A172 (cell line): Measurements from ENCODE around the gene UBE2C. TPM values are rescaled to one million over a fixed set of nuclear protein-coding genes. Genes with fewer than 3 reads are reported as not detected.

Source experiments
- DNase-seq: peaks from one replicate; pipeline ENCODE4 v3.0.0-alpha.2; 2015; ENCODE audit warnings: low spot score
- total RNA-seq: library from RNA; depleted of rRNA; stranded (reverse); fragments of >200 nt; shearing (Covaris generic); gene quantifications from 2 replicates; pipeline ENCODE4 v1.2.3, GENCODE V29; 2014

UBE2C gene
- total RNA-seq, 1 experiment from 2014 or later: 210 TPM

DNA sequence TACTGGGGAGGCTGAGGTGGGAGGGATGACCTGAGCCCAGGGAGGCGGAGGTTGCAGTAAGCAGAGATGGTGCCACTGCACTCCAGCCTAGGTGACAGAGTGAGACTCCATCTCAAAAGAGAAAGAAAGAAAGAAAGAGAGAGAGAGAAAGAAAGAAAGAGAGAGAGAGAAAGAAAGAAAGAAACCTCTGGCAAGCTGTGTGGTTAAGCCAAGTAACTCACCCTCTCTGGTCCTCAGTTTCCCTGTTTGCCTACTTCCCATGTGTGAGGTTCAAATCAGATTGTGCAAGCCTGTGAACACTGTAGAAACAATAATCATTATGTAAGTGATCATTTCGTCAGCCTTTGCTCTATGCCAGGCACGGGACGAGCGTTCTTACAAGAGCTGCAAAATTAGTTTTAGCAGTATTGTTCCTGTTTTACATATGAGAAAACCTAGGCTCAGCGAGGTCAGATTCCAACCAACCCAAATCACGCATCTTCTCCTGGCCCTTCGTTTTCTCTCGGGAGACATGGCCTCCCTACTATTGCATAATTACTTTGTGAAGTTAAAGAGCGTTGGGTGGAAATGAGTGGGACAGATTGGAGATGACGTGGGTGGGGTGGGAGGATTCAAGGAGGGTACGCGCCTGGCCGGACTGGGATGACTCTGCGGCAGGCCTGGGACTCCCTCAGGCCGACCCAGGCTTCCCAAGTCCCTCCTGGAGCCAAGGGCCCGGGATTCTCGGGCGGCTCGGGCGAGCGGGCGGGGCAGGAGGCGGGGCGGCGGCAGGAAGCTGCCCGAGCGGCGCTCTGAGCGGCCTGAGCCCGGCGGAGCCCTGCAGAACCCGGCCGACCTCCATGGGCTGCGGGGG, 20.8 kb downstream of the UBE2C start, which contains the start of gene SNX21:
TSS of gene SNX21 (plus strand) at position 770 of the 853 bp plus-strand sequence. CDS start 121 bp downstream, outside the sequence.
- DNase-seq: peak; percentile 76

DNA sequence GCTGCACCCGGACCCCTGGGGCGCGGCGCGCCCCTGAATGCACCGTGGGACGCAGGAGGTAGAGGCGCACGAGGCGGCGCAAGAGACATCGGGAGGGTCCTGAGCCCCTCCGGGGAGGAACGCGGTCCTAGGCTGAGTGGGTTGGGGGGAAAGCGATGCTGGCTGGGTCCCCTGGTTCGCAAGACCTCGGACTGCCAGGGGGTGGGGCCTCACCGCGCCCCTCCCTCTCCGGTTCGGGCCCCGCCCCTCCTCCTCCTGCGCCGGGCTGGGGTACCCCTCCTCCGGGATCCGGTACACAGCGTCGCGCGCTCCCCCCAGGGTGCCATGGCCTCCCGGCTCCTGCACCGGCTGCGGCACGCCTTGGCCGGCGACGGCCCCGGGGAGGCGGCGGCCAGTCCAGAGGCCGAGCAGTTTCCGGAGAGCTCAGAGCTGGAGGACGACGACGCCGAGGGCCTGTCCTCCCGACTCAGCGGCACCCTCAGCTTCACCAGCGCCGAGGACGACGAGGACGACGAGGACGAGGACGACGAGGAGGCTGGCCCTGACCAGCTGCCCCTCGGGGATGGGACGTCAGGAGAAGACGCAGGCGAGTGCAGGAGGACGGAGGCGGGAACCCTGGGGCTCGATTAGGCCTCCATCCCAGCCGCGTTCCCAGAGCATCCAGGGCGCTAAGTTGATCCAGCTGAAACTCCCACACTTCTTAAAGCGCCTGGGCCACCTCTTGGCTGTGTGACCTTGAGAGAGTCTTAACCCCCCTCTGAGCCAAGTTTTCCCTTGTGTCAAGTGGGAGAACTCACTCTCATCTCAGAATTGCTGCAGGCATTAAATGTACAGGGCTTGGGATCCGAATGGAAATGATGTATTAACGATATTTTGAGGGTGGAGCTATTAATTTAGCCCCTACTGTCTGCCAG, 21.7 kb downstream of the UBE2C start:
- DNase-seq: peak; percentile 57

DNA sequence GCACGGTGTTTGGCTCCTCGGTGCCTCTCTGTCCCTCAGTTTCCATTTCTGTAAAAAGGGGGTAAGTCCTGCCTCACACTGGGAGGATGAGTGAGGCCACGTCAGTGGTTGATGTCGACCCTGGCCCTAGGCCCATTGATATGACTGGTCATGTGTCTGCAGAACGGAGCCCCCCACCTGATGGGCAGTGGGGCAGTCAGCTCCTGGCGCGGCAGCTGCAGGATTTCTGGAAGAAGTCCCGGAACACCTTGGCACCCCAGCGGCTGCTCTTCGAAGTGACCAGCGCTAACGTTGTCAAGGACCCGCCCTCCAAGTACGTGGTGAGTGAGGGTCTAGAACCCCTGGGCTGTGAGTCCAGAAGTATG, 22.3 kb downstream of the UBE2C start:
- DNase-seq: no peak

DNA sequence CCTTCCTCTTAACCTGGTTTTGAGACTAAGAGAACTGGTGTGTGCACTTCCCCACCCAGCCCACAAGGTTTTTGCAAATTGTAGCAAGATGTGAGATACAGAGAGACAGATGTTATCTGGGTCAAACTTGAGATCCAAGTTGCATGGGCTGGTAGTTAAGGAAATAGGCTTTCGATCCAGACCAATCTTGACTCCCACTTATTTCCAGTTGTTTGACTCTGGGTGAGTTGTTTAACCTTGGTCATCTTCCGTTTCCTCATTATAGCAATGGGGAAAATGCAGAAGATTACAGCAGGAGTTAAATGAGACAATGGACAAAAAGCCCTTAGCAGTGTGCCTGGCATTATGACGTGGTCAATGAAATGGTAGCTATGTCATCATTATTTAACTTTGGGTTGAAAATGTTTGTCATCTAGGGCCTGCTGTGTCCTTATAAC, 22.9 kb downstream of the UBE2C start:
- DNase-seq: no peak

DNA sequence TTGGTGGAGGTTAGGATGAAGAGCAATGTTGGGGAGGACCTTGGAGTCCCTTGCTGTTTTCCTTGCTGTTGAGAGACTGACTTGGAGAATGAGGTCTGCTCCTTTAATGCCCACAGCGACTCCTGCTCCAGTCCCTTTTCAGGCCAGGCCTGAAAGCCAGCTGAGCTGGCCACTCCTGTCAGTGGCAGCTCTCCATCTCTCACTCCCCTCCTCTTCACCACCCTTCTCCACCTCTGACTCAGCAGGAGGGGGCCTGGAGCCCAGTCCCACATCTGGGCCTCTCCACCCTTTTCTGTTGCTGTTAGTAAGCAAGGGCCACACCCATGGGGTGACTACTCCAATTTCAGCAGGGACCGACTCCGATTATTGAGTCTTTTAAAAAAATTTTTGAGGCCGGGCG, 23.4 kb downstream of the UBE2C start:
- DNase-seq: peak; percentile 77

DNA sequence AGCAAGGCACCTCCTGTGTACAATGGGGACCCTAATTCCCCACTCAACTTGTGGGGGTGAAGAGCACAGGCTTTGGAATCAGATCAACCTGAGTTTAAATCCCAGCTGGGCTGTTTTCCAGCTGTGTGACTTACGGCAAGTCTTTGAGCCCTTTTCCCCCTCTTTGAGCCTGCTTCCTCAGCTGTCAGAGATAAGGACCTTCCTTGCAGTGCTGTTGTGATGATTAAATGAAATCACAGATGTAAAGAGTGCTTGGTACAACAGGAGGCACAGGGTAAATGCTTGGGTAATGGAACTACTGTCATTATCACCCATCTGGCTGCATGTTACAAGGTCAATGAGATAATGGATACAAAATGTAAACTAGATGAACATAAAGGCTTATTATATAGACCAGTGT, 24.4 kb downstream of the UBE2C start:
- no peak for DNase-seq

DNA sequence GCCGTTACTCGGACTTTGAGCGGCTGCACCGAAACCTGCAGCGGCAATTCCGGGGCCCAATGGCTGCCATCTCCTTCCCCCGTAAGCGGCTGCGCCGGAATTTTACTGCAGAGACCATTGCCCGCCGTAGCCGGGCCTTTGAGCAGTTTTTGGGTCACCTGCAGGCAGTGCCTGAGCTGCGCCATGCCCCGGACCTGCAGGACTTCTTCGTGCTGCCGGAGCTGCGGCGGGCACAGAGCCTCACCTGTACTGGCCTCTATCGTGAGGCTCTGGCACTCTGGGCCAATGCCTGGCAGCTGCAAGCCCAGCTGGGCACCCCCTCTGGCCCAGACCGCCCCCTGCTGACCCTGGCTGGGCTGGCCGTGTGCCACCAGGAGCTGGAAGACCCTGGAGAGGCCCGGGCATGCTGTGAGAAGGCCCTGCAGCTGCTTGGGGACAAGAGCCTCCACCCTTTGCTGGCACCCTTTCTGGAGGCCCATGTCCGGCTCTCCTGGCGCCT, 28.3 kb downstream of the UBE2C start:
- no peak for DNase-seq

DNA sequence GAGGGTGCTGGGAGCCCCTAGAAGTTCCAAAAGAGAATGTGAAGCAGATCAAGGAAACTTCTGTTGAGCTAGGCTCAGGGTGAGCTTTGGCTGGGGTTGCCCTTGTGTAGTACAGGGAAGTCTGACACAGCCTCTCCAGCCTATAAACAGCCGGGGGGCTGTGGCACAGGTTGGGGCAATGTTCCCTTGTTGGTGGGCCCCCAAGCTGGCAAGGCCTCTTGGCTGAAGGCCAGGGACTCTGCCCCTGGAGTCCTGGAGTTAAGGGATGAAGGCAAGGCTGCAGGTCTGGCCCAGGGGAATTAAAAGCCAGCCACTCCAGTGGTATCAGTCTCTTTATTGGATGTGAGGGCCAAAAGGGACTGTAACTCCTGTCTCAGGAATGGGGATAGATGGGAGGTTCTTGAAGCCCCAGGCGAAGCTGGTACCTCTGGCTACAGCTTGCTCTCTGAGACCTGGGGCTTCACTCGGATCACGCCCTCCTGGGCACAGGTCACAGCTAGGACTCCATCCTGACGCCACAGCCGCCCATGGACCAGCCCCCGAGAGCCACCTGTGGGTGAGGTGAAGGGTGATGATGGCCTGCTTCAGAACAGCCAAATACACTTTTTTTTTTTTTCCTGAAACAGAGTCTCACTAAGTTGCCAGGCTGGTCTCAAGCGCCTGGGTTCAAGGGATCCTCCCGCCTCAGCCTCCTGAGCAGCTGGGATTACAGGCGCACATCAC, 29.1 kb downstream of the UBE2C start:
- no peak for DNase-seq

DNA sequence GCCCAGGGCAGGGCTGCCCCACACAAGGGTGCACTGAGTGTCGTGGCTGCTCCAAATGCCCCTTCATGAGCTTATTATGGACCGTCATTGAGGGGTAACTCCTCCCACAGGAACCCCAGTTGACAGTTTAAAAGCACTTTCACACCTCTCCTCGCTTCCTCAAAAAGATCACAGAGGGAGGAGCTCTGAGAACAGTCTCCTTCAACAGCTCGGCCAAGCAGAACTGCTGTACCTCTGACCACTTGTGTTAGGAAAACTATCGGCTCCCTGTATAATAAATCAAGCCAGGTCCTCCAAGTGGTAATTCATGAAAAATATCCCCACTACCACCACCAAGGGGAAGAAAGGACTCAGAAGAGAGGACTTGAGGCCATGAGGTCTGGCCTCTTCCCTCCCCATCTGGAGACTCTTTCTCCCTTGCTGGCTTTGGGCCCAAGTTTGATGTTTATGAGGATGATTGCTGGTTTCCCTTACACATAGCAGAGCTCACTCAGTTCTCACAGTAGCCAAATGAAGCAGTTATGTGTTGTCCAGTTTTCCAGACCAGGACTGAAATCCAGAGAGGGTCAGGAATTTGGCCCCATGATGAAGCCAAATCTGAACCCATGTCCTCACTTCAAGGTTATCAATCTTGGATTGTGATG, 29.8 kb downstream of the UBE2C start:
- DNase-seq: peak; percentile 28

DNA sequence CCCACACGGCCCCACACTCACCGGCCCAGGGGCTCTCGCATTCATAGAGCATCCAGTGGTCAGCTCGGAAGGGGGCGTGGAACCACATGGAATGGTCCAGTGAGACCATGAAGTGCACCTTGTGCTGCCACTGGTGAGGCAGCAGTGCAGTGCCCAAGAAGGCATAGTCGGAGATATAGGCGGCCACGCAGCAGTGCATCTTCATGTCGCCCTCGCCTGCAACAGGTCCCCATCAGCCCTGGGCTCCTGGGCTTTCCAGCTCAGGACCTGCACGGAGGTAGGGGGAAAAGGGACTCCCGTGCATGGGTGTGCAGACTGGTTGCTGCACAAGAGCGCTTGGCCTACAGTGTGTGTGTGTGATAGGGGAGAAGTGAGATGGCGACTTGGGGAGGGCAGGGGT, 31.1 kb downstream of the UBE2C start:
- DNase-seq: no peak

DNA sequence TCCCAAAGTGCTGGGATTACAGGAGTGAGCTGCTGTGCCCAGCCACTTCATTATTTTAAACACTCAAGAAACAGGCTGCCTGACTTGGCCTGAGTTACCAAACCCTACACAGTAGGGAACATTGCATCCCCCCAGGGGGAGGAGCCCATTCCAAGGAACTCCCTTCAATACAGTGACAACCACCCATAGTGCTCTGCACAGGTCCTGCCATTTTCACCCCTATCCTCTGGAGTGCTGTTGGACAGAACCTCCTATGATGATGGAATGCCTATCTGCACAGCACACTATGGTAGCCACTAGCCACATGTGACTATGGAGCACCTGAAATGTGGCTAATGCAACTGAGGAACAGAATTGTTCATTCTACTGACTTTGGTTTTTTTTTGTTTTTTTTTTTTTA, 33.0 kb downstream of the UBE2C start:
- no peak for DNase-seq

DNA sequence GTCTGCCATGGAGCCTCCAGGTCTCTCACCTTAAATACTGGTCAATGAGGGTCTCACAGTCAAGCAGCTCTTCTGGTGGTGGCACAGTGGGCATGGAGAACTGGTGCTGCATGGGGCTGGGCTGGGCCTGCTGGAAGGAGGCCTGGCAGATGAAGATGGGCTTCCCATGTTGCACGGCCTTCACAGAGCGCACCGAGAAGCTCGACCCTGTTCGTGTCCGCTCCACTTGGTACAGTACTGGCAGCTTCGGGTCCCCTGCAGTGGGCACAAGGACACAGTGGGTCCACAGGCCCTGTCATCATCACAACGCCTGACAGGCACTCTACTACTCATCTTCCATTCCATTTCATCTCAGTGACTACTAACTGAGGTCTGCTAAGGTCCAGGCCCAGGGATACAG, 36.0 kb downstream of the UBE2C start:
- no peak for DNase-seq

DNA sequence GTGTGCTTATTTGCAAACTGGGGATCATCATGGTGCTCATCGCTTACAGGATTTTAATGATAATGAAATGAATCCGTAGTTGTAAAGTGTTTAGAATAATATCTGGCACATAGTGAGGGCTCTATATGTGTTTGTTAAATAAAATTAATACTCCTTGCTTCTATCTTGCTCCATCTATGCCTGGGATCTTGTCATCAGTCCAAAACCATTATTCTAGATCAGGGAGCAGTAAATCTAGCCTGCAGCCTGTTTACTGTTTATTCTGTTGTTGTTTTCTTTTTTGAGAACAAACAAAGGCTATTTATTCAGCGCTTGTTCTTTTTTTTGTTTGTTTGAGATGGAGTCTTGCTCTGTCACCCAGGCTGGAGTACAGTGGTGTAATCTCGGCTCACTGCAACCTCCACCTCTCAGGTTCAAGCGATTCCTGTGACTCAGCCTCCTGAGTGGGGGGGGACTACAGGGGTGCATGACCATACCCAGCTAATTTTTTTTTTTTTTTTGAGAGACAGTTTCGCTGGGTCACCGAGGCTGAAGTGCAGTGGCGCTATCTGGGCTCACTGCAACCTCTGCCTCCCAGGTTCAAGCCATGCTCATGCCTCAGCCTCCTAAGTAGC, 36.6 kb downstream of the UBE2C start:
- no peak for DNase-seq

DNA sequence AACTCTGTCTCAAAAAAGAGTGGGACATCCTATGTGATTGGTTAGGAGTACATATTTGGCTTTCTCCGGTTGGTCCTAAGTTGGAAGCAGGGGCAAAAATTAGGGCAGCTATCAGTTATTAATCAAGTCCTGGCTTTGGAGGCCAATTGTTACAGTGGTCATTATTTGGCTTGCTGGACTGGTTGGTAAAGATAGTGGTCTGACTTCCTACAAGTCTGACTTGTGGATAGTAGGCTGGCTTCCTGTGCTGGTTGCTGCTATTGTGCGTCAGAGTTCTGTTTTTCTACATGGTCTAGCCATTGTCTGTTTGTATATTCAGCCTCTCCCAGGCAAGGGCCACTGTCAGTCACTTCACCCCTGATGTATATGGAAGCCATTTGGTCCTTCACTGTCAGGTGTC, 37.8 kb downstream of the UBE2C start:
- DNase-seq: no peak

DNA sequence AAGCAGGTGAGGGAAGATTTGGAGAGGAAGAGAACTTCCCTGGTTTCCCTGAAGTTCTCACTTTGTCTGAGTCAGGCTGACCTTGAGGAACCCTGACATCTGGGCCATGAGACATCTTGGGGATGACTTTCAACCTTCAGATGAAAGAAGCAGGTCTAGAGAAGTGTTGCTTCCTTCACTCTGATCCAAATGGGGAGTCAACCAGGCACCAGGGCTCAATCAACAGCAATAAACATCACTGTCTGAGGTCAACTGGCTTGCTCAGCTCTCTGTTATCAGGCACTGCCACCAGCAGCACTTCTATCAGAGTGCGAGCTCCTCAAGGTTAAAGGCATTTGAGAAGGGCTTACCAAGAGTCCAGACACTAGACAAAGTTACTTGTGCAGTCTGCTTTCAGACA, 38.5 kb downstream of the UBE2C start:
- no peak for DNase-seq

DNA sequence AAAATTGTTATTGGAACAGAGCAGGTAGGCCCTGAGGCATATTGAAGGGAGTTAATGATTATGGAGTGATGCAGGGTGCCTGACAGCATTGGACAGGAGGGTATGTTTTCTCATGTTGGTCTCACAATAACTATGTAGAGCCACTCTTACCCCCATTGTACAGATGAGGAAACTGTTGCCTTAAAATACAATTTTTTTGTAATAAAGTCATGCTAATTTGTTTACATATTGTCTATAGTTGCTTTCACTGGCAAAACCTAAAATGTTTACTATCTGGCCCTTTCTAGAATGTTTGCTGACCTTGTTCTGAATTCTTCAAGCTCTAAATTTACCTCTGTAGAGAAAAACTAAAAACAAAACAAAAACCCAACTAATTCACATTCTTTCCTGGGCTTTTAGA, 39.1 kb downstream of the UBE2C start:
- no peak for DNase-seq

DNA sequence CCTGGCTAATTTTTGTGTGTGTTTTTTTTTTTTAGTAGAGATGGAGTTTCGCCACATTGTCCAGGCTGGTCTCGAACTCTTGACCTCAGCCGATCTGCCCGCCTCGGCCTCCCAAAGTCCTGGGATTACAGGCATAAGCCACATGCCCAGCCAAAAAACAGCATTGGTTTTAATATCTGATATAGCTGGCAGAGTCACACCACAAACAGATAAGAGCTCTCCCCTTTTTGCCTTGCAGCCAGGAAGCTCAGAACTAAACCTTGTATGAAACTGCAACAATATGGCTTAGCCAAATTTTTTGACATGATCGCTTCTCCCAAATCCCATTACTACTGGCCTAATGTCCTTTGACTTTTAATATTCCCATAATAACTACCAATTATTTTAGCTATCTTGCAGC, 39.9 kb downstream of the UBE2C start:
- DNase-seq: no peak

DNA sequence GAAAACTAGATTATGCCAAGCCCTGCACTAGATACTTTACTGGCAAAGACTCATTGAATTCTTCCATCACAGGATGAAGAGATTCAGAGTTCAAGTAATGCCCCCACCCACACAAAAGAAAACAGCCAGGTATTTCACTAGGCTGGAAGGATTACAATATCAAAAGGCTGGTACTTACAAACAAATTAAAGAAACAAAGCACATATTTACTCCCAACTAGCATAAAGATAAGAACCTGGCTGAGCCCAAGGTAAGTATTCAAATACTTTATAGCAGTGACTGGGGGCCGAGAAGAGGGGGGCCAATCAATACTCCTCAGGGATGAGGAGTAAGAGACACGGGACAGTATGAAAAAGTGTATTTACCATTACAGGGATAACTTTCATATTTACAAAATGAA, 41.0 kb downstream of the UBE2C start:
- DNase-seq: no peak

DNA sequence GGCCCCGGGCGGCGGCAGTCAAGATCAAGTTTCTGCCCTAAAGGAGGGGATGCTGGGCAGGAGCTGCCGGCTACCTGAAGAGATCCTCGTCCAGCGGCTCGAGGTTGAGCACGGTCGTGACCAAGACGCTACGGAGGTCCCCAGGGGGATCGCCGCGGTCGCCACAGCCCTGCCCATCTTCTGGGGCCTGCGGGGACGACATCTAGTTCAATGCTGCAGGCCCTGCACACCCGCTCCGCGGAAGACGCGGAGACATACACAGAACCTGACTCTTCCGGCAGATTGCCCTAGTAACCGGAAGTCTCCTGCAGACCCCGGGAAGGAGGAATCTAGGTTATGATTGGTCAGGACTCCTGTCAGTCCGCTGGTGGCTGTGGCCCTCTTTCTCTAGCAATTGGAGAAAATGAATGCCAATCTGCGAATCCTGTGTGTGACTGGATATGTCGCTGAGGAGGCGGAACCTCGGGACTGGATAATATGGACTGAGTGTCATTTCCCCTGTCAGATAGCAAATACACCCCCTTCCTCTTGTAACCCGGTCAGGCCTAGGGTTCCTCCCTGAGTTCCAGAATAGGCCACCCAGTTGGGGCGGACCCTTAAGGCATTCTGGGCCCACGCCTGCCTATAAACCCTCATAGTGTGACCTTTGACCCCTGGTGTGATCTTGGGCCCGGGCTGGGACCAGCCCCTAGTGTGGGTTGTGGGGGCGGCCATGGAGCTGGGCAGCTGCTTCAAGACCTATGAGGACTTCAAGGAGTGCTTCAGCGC, 44.9 kb downstream of the UBE2C start, which contains the start of the genes ACOT8 and ZSWIM3:
TSS of gene ACOT8 (minus strand) at position 279 of the 768 bp plus-strand sequence. CDS start at position 202, 77 bp downstream.
TSS of gene ZSWIM3 (plus strand) at position 501 of the 768 bp plus-strand sequence. CDS start at position 713, 212 bp downstream.
- DNase-seq: peak; percentile 100

DNA sequence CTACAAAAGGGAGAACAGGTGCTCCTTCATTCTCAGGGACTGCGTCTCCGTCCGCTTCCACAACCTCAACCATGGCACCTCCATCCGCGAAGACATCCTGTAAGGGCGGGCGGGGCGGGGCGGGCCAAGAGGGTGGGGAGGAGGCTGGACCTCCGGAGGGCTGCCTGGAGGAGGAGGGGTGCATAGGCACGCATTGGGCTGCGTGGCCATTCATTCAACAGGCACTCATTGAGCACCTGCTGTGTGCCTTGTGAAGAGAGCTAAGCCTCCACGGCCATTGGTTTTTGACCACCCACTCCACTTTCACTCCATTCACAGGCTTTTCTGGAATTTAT, 45.4 kb downstream of the UBE2C start:
- DNase-seq: no peak
